Ishikawa (cell line): Measurements from ENCODE around the gene LRRC4.

ENCODE experiments used
- RAD21 ChIP-seq: IDR thresholded peaks from 2 replicates; pipeline ENCODE4 v1.6.1; 2012; ENCODE audit warnings: low read depth
- TCF12 ChIP-seq: IDR thresholded peaks from 2 replicates; pipeline ENCODE4 v1.6.1; 2012; ENCODE audit warnings: low read depth

GRCh38 chr7:128066395-128066794 is 35.2 kb upstream of the LRRC4 start:
- TF ChIP-seq TCF12 = no peak
- no peak for TF ChIP-seq RAD21
